Islet of Langerhans (tissue), 1 donor: ENCODE data around the gene TBC1D20.

Source experiments
- FAIRE-seq: peaks from one replicate; lab custom pipeline; 2011; peaks lifted over from hg19 to GRCh38; lab: Jason Lieb, UNC

The TBC1D20 gene

GRCh38 chr20:437787-438486 is 24.4 kb downstream of the TBC1D20 start:
- no peak for FAIRE-seq

DNA sequence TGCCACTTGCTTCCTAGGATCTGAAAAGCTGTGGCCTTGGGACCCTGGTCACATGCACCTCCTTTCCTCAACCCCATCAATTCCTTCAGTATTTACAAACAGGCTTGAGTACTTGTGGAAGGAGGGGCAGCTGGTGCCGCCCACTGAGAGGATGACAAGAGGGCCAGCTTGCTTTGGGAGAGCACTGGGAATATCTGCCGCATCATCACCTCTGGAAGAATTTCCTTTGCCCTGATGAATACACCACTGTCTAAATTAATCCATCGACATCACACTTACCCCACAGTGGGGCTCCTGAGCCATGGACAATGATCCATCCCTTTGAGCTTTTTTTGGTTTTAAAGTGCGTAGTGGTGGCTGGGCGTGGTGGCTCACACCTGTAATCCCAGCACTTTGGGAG is 25.9 kb downstream of the TBC1D20 start:
- no peak for FAIRE-seq

GRCh38 chr20:435558-435957 is 26.8 kb downstream of the TBC1D20 start:
- no peak for FAIRE-seq

GRCh38 chr20:434661-435419 is 27.5 kb downstream of the TBC1D20 start:
- FAIRE-seq = no peak

DNA sequence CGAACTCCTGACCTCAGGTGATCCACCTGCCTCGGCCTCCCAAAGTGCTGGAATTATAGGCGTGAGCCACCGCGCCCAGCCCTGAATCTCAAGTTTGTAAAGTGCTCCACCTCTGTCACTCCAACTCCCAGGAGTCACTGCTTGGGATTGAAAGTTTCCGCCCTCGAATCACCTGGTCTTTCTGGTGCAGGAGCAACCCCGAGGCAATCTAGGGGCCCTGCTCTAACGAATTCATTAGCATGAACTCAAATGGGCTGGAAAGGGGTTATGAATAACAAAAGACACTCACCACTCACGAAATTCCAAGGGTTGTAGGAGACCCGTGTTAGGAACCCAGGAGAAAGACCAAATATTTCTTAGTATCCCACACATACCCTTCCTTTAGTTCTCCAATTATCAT is 28.1 kb downstream of the TBC1D20 start:
- no peak for FAIRE-seq

DNA sequence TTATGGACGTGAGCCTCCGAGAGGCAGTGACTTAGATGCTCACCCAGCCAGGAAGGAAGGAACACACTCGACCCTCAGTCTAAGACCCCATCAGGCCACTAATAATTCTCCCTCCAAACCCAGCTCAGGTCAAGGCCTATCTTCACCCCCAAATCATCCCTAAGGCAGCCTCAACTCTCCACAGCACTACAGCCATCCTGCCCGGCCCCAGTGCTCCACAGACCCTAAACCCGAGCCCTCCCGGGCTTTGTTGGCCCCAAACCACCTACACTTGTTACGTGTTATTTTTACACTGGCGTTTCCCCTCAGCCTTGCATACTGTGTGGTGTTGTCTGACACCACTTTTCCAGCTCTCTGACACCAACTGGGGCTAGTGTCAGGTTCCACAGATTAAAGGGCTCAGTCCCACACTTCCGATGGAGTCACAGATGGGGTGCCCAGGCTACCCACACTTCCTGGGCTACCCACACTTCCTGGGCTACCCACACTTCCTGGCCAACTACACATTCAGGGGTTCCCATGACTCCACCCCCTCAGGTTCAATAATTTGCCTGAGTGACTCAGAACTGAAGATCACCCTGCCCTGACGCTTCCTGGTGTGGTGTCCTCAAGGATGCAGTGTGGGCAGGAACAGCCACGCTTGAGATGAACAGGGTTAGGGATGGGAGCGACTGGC is 28.9 kb downstream of the TBC1D20 start:
- no peak for FAIRE-seq

DNA sequence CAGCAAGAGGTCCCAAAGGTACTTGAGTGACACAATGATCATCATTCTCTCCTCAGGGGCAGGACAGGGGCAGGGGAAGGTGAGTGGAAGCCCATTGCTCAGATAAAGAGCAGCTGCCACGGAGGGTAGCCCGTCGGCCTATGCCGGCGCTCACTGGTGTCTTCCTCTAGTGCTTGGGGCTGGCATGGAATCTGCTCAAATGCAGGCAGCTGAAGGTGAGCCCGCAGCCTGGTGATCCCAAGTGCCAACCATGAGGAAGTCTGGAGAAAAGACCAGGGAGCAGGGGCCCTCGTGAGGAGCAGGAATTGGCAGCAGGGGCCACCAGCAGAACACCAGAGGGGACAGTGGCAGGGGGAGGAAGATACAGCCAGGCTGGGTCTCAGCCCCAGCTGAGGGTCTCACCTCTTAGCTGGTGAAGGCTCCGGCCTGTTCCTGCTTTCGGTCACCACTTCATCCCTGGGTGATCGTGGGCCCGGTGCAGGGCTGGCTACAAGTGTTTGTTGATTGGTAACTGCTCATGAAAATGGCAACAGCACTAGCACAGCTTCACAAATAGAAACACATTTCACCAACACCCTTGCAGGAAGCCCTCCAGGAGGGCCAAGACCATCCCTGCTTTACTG is 29.5 kb downstream of the TBC1D20 start:
- FAIRE-seq = no peak

- no peak for FAIRE-seq
Measured at GRCh38 chr20:432208-432607, 30.1 kb downstream of the TBC1D20 start.

- no peak for FAIRE-seq
Measured at GRCh38 chr20:431012-431904, 31.1 kb downstream of the TBC1D20 start.

- no peak for FAIRE-seq
Measured at GRCh38 chr20:430091-430999, 32.0 kb downstream of the TBC1D20 start.

GRCh38 chr20:428658-429200 is 33.6 kb downstream of the TBC1D20 start:
- no peak for FAIRE-seq

DNA sequence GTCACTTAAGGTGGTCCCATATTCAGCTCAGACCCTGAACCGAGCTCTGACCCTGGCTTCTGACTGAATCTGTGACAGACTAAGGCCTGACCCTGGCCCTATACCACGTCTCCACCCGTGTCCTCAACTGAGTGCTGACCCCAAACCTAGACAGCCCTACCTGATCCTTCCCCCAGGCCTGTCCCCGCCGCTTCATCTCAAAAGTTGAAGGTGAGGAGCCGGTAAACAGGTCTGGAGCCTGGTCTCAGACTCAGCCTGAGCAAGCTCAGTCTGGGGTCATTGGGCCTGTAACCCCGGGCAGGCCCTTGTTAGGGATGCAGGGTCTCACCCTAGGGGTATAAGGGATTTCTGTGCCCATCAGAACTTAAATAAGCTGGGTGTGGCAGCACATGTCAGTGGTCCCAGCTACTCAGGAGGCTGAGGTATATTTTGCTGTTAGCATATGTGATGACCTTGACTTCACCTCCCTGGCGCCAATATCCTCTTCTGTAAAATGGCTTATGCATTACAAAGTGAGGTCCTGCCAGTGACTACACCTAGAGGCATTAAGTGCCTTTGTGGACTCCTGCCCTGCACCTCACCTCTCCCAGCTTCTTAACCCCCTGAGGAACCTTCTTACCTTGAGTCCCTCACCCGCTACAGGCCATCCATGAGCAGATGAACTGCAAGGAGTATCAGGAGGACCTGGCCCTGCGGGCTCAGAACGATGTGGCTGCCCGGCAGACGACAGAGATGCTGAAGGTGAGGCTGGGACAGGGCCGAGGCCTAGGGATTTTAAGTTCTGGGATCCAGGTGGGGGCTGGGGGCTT is 34.3 kb downstream of the TBC1D20 start:
- FAIRE-seq = no peak

DNA sequence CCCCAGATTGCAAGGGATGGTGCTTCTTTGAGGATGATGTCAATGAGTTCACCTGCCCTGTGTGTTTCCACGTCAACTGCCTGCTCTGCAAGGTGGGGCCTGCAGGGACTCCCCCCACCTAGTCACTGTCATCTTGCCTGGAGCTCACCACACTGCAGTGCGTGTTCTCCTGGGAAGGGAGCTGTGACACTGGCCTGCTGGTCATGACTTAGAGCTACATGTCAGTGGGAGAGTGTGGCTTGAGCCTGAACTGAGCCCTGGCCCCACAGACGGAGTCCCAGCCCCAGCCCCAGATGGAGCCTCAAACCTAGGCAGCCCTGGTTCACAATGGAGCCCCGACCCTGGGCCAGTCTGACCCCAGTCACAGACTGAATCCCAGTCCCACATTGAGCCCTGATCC is 34.9 kb downstream of the TBC1D20 start:
- no peak for FAIRE-seq

GRCh38 chr20:426566-426965 is 35.8 kb downstream of the TBC1D20 start:
- FAIRE-seq = no peak

GRCh38 chr20:421685-422250 is 40.6 kb downstream of the TBC1D20 start:
- FAIRE-seq = no peak

- FAIRE-seq = no peak
Measured at GRCh38 chr20:420721-421574, 41.4 kb downstream of the TBC1D20 start.

DNA sequence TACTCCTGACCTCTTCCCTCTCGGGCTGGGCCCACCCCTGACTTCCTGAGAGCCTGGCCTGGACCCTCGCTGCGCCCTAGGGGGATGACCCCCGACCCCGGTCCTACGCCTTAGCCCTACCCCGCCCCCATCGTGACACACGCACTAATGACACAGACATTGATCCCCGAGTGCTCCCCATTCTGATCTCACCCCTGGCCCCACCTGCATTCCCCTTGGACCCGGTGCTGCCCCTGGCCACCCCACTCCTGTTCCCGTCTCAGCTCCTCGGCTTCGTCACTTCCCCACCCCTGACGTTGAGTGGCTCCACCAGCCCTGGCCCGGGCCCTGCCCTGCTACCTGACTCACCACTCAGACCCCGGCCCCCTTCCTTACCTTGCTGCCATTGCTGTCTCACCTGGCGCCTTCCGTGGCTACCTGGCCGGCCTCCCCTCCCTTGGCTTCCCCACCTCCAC is 42.1 kb downstream of the TBC1D20 start:
- no peak for FAIRE-seq

DNA sequence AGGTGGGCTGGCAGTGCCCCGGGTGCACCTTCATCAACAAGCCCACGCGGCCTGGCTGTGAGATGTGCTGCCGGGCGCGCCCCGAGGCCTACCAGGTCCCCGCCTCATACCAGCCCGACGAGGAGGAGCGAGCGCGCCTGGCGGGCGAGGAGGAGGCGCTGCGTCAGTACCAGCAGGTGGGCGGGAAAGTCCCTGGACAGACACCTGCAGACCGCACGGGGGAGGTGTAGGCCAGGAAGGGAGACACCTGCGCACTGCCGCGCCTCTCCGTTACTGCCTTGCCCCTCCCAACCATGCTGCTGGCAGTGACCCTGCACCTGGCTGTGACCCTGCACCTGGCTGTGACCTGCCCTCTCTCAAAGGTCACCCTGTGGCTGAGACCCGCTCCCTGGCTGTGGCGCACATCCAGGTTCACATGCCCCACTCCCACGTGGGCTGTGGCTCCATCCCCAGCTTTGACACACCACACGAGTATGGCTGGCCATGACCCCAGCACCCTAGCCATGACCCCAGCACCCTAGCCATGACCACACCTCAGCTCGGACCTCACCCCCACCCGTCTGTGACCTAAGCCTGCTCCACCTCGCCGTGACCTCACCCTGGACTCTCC is 42.7 kb downstream of the TBC1D20 start:
- no peak for FAIRE-seq
